ENCODE measurements around the gene CDHR3.

The CDHR3 gene

GRCh38 chr7:105990141-105990540, 27.1 kb downstream of the CDHR3 start:
- Histone ChIP-seq H3K4me3 (replicated peaks; ENCODE audit: low read depth, low read length) (no peak overlapping the region), H3K27me3 (replicated peaks; ENCODE audit: control insufficient read depth, insufficient read depth, low read length) (peaks cover 3% of the 10 kb centered on the region), H3K36me3 (ENCODE audit: control insufficient read depth, insufficient read depth, low read length) (no peaks in the 10 kb centered on the region)
- no peak for DNase-seq (ENCODE audit: extremely low read depth, insufficient read length)
- no peak for TF ChIP-seq CTCF (IDR thresholded peaks at IDR 0.05; ENCODE audit: insufficient read depth, low read length, poor library complexity, severe bottlenecking)

GRCh38 chr7:105990727-105991453, 27.8 kb downstream of the CDHR3 start:
- no peak for TF ChIP-seq CTCF (IDR thresholded peaks at IDR 0.05; ENCODE audit: insufficient read depth, low read length, poor library complexity, severe bottlenecking)
- Histone ChIP-seq H3K27me3 (replicated peaks; ENCODE audit: control insufficient read depth, insufficient read depth, low read length) (peaks cover 3% of the 10 kb centered on the region), H3K36me3 (ENCODE audit: control insufficient read depth, insufficient read depth, low read length) (no peaks in the 10 kb centered on the region), H3K4me3 (replicated peaks; ENCODE audit: low read depth, low read length) (no peak overlapping the region)
- DNase-seq (ENCODE audit: extremely low read depth, insufficient read length): no peak

- Histone ChIP-seq H3K27me3 (replicated peaks; ENCODE audit: control insufficient read depth, insufficient read depth, low read length) (peaks cover 3% of the 10 kb centered on the region), H3K4me3 (replicated peaks; ENCODE audit: low read depth, low read length) (no peak overlapping the region), H3K36me3 (ENCODE audit: control insufficient read depth, insufficient read depth, low read length) (no peaks in the 10 kb centered on the region)
- no peak for TF ChIP-seq CTCF (IDR thresholded peaks at IDR 0.05; ENCODE audit: insufficient read depth, low read length, poor library complexity, severe bottlenecking)
- no peak for DNase-seq (ENCODE audit: extremely low read depth, insufficient read length)
Measured at GRCh38 chr7:105992905-105993304, 29.8 kb downstream of the CDHR3 start.

GRCh38 chr7:105996860-105997737, 34.0 kb downstream of the CDHR3 start:
- no peak for TF ChIP-seq CTCF (IDR thresholded peaks at IDR 0.05; ENCODE audit: insufficient read depth, low read length, poor library complexity, severe bottlenecking)
- peaks cover 4% of the 10 kb centered on the region for H3K27me3 ChIP-seq (replicated peaks; ENCODE audit: control insufficient read depth, insufficient read depth, low read length)
- H3K36me3 ChIP-seq (ENCODE audit: control insufficient read depth, insufficient read depth, low read length): no peaks in the 10 kb centered on the region
- no peak overlapping the region for H3K4me3 ChIP-seq (replicated peaks; ENCODE audit: low read depth, low read length)
- no peak for DNase-seq (ENCODE audit: extremely low read depth, insufficient read length)

GRCh38 chr7:105999256-105999655, 36.2 kb downstream of the CDHR3 start:
- TF ChIP-seq CTCF (IDR thresholded peaks at IDR 0.05; ENCODE audit: insufficient read depth, low read length, poor library complexity, severe bottlenecking): no peak
- DNase-seq (ENCODE audit: extremely low read depth, insufficient read length): no peak
- Histone ChIP-seq H3K4me3 (replicated peaks; ENCODE audit: low read depth, low read length) (no peak overlapping the region), H3K36me3 (ENCODE audit: control insufficient read depth, insufficient read depth, low read length) (no peaks in the 10 kb centered on the region), H3K27me3 (replicated peaks; ENCODE audit: control insufficient read depth, insufficient read depth, low read length) (peaks cover 2% of the 10 kb centered on the region; the same call in 1 of the 2 replicates)
